NT2/D1 (cell line): ENCODE measurements around the gene VWCE.
"Not testable (repeated sequence)": the region's sequence is repeated elsewhere in the genome, so short reads cannot be mapped to it uniquely, and the experiment has no call there.

Experiments used
- SUZ12 ChIP-seq: IDR thresholded peaks from 2 replicates; pipeline ENCODE4 v1.6.1; 2011; ENCODE audit not compliant: insufficient read length, insufficient read depth; ENCODE audit errors: extremely low read depth
- ZNF274 ChIP-seq: IDR thresholded peaks from 2 replicates; pipeline ENCODE4 v1.6.1; 2011; ENCODE audit warnings: mild to moderate bottlenecking, low read depth, low read length

GRCh38 chr11:61248071-61248470 lies 47.0 kb downstream of the VWCE start:
- TF ChIP-seq ZNF274, SUZ12: not testable (repeated sequence)
